Measurements from ENCODE around the gene CBARP. TPM values are rescaled to one million over a fixed set of nuclear protein-coding genes. Genes with fewer than 3 reads are reported as not detected.

The CBARP gene
- total RNA-seq, 1 donor from 2014 or later = 4.0 TPM

GRCh38 chr19:1275260-1275975 lies 37.6 kb upstream of the CBARP start, which contains the start of gene FAM174C:
TSS of gene FAM174C (plus strand) at chr19:1275530. CDS start at chr19:1275550, 20 bp downstream.
- DNase-seq (ENCODE audit: low read depth) = peak; percentile 96

- DNase-seq (ENCODE audit: low read depth) = no peak
Observed at GRCh38 chr19:1274852-1275259, 37.1 kb upstream of the CBARP start.

GRCh38 chr19:1274081-1274851 lies 36.5 kb upstream of the CBARP start:
- no peak for DNase-seq (ENCODE audit: low read depth)

GRCh38 chr19:1273263-1274041 lies 35.6 kb upstream of the CBARP start:
- no peak for DNase-seq (ENCODE audit: low read depth)

- no peak for DNase-seq (ENCODE audit: low read depth)
Observed at GRCh38 chr19:1272423-1273262, 34.8 kb upstream of the CBARP start.

GRCh38 chr19:1271528-1272422 lies 34.0 kb upstream of the CBARP start:
- no peak for DNase-seq (ENCODE audit: low read depth)

- no peak for DNase-seq (ENCODE audit: low read depth)
Observed at GRCh38 chr19:1270854-1271527, 33.2 kb upstream of the CBARP start.

- peak; percentile 75 for DNase-seq (ENCODE audit: low read depth)
Observed at GRCh38 chr19:1270213-1270853, 32.5 kb upstream of the CBARP start.

- DNase-seq (ENCODE audit: low read depth) = peak; percentile 91
Observed at GRCh38 chr19:1269478-1270212, 31.8 kb upstream of the CBARP start.

- DNase-seq (ENCODE audit: low read depth) = peak; percentile 99
Observed at GRCh38 chr19:1269065-1269477, 31.3 kb upstream of the CBARP start, which contains the start of gene CIRBP. TSS of gene CIRBP (plus strand) at chr19:1269332. CDS start at chr19:1270934, 1,602 bp downstream.

- no peak for DNase-seq (ENCODE audit: low read depth)
Observed at GRCh38 chr19:1268226-1269064, 30.6 kb upstream of the CBARP start.

GRCh38 chr19:1267477-1268225 lies 29.8 kb upstream of the CBARP start:
- no peak for DNase-seq (ENCODE audit: low read depth)

GRCh38 chr19:1266916-1267476 lies 29.2 kb upstream of the CBARP start:
- peak; percentile 67 for DNase-seq (ENCODE audit: low read depth)

- DNase-seq (ENCODE audit: low read depth) = peak; percentile 94
Observed at GRCh38 chr19:1266129-1266915, 28.5 kb upstream of the CBARP start.

- peak; percentile 92 for DNase-seq (ENCODE audit: low read depth)
Observed at GRCh38 chr19:1265615-1266128, 27.9 kb upstream of the CBARP start.
